HG02981 (cell line): ENCODE results near the gene THSD4.
"Not testable (repeated sequence)": the region's sequence is repeated elsewhere in the genome, so short reads cannot be mapped to it uniquely, and the experiment has no call there.

Experiments used
- ATAC-seq: cut with Tn5 transposase; IDR thresholded peaks from one replicate; pipeline ENCODE4 v1.9.1; 2021; ENCODE audit warnings: mild to moderate bottlenecking, moderate library complexity; ENCODE audit not compliant: unreplicated experiment

The THSD4 gene

DNA sequence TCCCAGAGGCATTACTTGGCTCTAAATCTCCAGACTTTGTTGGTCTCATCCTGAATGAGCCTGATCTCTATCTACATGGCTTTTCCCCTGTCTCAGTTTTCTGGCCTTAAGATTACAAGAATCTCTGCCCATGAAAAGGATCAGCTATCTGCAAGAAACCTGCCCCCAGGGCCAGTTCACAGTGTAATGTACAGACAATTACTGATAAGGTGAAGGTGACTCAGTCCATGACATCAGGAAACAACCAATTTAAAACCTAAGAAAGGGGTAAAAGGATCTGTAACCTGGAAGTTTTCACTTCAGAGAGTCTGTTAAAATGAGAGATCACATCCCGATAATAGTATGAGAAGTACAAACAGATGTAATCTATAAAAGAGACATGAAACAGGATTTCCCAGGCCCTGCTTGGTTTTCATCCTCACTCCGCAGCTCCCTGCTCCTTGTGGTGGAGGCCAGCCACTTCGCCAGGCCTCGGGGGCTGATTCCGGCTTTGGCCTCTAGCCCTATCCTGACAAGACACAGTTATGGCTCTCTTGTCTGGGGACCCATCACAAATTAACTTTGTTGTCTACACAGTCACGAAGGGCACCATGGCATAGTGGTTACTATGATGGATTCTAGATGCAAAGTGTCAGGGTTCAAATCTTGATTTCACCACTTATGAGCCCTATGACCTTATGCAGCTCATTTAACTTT is 136.9 kb downstream of the THSD4 start:
- ATAC-seq: no peak

DNA sequence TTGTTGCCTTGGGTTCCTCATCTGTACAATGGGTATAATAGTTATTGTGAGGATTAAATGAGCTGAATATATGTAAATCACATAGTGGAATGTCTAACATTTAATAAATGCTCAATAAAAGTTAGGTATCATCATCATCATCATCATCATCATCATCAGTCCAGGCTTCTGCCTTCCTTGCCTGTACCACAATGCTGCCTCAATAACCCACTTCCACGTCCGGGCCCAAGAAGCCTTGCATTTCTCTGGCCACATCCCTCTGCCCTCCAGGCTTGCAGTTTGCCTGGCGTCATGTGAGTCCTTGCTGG is 137.4 kb downstream of the THSD4 start:
- ATAC-seq: no peak

DNA sequence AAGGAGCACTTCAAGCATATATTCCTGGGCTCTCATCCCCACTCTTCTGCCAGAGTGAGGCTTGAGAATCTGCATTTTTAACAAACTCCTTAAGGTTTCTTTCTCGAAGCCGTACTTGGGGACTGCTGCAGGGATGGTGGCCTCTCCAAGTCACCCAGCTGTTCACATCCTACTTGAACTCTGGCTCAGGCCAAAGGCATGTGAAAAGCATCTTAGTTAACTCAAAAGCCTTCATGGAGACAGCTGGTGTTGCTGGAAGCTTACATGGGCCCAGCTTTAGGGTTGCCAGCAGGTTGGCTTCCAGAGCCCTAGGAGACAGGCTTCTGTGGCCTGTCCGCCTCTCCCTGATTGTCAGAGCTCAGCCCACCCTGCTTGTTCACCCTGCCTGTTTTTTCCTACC is 139.2 kb downstream of the THSD4 start:
- no peak for ATAC-seq

DNA sequence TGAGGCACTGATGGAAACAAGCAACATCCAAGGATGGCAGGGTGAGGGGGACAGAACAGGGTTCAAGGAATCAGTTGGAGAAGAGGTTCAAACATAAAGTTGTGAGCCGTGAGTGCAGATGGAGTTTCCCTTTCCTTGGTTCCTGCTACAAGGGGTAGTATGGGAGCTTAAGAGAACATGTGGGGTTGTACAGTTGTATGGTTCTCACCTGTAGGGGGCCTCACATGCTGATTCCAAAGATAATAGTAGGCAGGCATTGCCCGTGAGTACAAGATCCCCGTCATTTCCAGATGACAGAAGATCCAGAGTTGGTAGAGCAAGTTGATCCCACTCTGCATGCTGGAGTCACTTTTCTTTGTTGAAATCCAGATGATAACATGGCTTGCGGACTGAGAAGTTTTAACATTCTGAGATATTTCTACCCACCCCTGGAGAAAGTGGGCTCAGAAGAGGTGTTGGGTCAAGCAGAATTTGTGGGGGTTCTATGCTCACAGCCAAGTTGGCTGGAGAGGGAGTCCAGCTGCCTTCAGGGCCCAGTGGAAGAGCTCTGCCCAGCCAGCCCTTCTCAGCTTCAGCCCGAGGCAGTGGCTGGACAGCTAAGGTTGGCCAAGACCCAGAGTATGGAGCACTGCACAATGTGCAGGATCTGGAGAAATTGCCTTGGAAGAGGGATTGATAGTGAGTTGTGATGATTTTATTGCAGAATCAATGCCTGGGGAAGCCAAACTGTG is 141.8 kb downstream of the THSD4 start:
- ATAC-seq: no peak

DNA sequence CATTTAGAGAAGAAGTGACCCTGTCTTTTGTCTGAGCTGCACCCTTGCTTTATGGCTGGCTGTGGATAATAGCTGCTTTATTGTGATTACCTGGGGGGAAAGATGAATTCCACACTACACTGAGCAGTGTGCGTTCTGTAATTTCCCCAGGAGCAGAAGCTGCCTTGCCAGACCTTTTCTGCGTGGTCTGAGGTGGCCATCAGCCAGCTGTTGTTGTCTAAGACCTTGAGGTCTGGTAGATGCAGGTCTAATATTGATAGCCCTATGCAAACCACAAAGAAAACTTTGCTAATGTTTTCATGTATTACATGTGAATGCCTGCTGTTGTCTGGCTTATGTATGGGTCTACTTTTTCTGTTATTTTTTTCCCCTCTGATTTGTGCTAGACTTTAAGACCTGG is 144.6 kb downstream of the THSD4 start:
- no peak for ATAC-seq

DNA sequence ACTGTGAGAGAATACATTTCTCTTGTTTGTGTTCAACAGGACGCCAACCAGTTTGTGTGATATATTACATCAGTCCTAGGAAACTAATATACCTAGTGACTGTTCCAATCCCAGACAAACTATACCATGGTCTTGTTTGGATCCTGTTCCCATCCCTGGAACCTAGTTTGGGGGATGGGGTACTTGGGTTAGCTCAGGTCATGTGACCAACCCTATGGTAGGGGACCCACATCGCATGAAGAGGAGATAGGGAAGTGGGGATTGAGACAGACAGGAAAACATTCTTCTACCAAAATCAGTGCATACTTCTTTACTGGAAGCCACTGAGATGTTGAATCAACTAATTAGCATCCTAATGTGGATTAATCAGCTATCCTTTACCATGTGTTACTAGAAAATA is 146.1 kb downstream of the THSD4 start:
- no peak for ATAC-seq

DNA sequence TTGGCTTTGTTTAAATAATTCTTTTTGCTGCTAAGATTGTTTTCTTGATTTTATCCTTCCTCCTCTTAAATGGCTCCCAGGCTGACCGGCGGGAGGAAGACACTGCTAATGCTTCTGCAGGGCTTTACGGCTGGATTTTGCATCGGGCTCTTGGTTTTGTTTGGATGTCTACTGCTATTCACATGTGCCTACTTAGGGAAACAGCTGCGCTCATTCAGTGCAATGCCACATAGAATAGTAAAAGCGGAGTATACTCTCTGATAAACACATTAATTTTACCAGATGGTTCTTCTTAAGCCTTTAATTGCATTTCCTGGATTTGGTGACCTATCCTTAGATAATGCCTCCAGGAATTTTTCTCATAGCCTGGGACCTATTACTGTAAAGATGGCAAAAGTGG is 146.6 kb downstream of the THSD4 start:
- ATAC-seq: no peak

DNA sequence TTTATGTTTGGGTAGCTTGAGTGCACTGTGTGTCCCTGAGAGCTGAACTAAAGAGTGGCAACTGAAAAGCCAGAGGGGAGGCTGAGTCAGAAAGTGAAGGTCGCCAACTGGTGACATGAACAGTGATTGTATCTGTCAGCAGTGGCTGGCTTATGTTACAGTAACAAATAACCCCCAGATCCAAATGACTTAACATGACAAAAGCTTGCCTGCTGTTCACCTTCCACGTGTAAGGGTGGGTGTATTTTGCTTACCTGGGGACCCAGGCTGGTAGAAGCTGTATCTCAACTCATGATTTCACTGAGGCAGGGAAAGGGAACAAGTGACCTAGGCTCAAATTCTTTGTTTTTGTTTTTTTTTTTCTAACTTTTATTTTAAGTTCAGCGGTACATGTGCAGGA is 147.3 kb downstream of the THSD4 start:
- ATAC-seq: no peak

DNA sequence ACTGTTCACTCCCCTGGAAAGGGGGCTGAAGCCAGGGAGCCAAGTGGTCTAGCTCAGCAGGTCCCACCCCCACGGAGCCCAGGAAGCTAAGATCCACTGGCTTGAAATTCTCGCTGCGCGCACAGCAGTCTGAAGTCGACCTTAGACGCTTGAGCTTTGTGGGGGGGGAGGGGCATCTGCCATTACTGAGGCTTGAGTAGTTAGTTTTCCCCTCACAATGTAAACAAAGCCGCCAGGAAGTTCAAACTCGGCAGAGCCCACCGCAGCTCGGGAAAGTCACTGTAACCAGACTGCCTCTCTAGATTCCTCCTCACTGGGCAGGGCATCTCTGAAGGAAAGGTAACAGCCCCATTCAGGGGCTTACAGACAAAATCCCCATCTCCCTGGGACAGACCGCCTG is 150.3 kb downstream of the THSD4 start:
- not testable (repeated sequence) for ATAC-seq

DNA sequence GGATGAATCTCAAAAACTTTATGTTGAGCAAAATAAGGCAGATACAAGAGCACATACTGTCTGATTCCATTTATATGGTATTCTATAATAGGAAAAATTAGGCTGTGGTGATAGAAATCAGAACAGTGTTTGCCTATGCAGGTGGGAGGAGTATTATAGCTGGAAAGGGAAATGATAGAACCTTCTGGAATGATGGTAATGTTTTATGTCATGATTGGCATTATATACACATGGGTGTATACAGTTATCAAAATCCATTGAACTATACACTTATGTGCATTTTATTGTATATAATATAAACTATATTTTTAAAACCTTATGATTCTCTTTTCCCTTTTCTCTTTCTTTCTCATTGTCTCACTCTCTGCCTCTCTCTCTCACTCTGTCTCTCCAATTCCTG is 156.1 kb downstream of the THSD4 start:
- no peak for ATAC-seq

DNA sequence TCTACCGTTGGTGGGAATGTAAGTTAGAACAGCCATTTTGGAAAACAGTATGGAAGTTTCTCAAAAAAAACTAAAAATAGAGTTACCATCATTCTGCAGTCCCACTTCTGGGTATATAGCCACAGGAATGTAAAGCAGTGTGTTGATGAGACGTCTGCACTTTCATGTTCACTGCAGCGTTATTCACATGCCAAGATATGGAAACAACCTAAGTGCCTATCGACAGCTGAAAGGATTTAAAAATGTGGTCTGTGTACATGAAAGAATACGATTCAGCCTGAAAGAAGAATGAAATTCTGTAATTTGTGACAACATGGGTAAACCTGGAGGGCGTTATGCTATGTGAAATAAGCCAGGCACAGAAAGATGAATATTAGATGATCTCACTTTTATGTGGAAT is 157.7 kb downstream of the THSD4 start:
- ATAC-seq: no peak

DNA sequence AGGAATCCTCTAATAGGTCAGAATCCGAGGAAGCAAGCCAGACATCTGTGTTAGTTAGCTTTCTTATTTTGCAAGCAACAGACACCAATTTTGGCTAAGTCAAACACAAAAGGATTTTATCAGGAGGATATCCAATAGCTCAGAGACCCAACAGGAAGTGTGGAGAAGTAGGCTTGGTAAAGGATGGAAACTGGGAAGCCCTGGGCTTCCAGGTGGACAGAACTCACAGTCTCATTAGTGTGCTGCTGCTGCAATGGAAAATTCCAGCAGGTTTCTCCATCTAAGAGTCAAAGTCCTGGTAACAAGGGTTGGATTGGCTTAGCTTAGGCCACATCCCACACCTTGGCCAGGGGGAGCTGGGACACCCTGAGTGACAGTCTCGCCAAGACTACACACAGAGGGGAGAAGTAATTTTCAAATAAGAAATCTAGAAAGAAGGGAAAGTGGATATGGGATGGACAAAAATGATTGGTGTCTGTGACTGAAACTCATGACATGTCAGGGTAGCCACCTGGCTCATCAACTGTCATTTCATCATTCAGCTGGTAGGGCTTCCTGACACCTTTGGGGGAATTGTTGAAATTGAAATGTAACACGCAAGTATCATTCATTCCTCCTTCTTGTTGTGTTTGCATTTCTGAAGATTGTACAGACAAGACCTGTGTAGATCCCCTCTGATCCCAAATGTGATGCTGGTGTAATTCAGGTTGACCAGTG is 158.6 kb downstream of the THSD4 start:
- ATAC-seq: no peak

DNA sequence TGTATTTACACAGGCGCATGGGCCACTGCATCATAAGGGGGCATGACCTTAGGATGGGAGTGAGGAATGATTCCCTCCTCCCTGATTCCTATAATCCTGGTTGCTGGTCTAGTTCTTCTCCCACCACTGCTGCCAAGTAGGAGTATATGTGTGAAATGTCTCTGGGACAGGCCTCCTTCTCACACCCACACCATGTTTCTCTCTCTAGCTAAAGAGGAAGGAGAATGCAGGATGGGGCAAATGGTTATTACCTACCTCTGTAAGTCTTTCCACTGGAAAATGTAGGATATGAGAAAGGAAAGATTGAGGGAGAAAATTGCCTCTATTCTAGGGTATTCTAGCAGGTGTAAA is 159.2 kb downstream of the THSD4 start:
- ATAC-seq: no peak

DNA sequence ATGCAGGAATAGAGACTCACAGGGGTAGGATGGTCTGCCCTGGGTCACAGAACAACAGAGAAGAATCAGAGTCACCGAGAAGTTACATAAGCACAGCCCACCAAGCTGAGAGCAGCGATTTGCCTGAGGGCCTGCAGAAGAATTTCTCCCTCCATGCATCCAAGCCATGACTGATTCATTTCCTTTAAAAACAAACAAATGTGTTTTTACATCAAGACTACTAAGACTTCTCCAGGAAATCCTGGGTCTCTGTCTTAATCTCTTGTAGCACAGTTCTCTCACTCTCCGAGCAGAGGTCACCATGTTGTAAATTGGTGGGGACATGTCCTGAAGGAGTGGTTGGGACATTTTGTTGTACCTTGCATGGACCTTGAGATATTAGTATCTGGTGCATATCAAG is 159.8 kb downstream of the THSD4 start:
- ATAC-seq: no peak

DNA sequence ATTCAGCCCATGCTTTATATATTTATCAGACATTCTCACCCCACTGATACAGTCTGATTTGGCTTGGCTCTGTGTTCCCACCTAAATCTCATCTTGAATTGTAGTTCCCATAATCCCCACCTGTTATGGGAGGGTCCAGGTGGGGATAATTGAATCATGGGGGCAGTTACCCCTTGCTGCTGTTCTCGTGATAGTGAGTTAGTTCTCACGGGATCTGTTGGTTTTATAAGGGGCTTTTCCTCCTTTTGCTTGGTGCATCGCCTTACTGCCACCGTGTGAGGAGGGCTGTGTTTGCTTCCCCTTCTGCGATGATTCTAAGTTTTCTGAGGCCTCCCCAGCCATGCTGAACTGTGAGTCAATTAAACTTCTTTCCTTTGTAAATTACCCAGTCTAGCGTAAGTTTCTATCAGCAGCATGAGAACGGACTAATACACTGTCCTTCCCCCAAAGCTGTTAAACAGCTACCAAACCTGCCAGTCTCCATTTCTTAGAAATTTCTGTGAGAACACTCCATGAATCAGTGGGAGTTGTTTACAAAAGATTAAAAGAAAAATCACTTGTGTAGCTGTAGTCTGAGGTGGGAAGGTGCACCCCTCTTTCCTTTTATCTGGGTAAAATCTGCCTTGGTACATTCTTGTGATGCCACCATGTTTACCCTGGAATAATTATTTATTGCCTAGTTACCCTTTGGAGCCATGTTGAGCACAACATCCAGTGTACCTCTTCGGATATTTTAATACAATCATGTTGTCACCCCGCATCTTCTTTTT is 160.5 kb downstream of the THSD4 start:
- no peak for ATAC-seq

DNA sequence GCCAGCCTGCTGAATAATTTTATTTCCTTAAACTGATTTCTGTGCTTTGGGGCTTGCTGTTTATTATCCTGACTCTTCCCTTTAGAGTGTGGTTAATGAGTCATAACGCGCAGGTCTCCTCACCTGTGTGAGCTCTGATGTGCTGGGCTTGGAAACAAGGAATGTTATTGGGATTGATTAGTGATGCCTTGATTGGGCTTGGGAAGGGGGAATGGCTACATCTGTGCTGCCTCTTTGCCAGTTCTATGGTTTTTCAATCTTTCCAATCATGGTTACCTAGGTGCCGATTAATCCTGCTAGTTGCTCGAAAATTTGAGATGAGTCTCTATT is 161.0 kb downstream of the THSD4 start:
- ATAC-seq: no peak

DNA sequence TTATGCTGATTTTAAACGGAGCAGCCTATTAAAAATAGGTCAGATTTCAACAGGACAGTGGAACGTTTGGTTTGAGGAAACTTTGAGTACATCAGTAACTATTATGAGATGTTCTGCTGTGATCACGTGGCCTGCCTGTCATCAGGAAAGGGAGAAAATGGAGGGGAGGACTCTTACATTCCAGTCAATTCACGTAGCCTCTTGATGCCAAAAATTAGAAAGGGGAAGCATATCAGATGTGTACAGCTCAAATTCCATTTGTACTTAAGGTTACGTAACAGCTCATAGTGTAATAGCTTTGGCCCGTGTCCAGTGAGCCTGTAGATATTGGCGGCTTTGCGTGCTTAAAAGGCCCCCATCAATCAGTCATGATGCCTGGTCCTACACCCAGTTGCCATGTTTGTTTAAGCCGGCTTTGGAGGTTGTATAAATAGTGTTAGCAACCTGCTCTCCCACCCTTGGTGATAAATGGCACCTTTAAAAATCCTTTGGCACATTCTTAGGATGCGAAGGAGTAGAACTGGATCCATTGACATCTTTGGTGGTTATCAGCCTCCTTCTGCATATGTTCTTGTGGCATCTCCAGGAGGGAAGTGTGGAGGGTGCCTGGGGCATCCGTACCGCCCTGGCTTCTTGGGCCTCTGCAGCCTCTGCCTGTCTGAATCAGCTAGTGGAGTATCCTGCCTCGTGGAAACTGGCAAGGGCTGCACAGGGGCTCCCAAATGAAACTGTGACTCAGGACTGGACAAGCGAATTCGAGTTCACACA is 163.9 kb downstream of the THSD4 start:
- ATAC-seq: no peak

DNA sequence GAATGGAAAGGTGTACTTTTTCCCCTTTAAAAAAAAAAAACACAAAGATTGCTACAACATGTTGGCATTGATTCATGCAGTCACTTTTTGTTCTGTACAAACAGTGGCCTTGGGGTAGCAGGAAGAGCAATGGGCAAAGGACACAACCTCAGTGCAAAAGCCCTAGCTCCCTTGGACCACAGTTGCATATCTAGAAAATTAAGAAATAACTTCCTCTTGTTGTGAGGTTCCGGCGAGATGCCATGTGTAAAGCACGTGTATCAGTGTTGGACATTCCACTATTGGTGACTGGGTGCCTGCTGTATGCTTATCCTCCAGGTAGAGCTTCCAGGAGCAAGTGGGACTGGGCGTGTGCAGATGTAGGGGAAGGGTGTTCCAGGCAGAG is 164.5 kb downstream of the THSD4 start:
- ATAC-seq: no peak

DNA sequence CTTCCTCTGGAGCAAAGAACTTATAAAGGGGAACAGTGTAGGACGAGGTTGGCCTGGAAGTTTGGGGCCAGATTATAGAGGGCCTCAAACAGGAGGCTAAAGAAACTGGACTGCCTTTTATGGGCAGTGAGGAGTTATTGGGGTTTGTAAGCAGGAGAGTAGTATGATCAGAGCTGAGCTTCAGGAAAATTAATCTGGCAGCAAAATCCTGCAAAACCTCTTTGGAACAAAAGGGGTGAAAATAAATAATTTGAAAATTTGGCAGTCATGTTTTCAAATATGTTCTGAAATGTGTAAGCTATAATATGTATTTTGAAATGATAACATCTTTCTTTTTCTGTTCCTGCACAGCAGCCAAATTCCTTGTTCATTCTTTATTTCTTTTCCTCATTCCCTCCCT is 164.9 kb downstream of the THSD4 start:
- ATAC-seq: no peak

DNA sequence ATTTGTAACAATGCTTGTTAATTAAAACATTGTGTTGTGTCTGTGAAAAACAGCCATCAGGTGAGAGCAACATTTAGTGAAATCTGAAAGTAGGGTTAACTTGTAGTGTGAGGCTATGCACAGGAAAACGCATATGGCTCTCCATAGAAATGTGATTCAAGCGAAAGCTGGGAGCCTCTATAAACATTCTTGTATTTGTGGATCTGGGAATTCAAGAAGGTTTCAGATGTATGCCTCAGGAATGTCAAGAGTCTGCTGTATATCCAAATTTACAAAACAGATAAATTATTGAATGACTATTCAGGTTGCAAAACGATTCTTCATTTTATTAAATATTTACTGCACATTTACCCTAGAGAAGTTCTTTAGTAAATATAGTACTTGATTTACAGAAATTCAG is 166.0 kb downstream of the THSD4 start:
- ATAC-seq: no peak

DNA sequence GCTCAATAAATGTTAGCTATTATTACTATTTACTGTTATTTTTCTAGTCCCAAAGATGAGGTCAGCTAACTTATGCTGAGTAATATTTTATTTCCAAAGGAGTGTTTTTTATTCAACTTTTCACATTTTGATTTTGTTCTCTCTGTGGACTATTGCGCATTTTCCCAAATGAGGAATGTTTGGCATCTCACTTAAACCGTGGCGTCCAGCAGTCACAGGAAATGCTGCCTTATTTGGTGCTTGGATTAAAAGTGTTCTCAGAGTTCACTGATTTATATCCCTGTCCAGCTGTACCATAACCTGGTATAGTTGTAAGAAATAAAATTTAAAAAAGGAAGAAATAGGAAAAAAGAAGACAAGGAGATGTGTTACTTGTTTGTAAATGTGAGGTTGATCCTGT is 166.8 kb downstream of the THSD4 start:
- no peak for ATAC-seq
